Colonic mucosa (tissue), 4 donors: Measurements from ENCODE around the gene HSPA4. TPM values are rescaled to one million over a fixed set of nuclear protein-coding genes. Genes with fewer than 3 reads are reported as not detected.
A peak's percentile ranks its signal among the peaks of the same experiment; 100 is the strongest.

ENCODE experiments used
- DNase-seq: peaks from one replicate; pipeline ENCODE4 v3.0.0-alpha.2; 2020
- H3K27ac ChIP-seq: fragments of 200-600 bp; one replicate; pipeline ENCODE4 v1.8.0; 2021
- H3K27me3 ChIP-seq: fragments of 200-600 bp; one replicate; pipeline ENCODE4 v1.8.0; 2021
- H3K36me3 ChIP-seq: fragments of 200-600 bp; one replicate; pipeline ENCODE4 v1.8.0; 2021
- H3K4me1 ChIP-seq: fragments of 200-600 bp; one replicate; pipeline ENCODE4 v1.8.0; 2021; ENCODE audit warnings: mild to moderate bottlenecking
- H3K4me3 ChIP-seq: fragments of 200-600 bp; one replicate; pipeline ENCODE4 v1.8.0; 2021
- H3K9ac ChIP-seq, 2 donors: one replicate each; pipeline ENCODE4 v1.7.0; 2013; ENCODE audit warnings: control low read depth in 2 of 2, low read depth in 2 of 2, low read length in 2 of 2
- H3K9me3 ChIP-seq: fragments of 200-600 bp; one replicate; pipeline ENCODE4 v1.8.0; 2021
- intact Hi-C: fragments of 100-400 bp; cut with DNase I; formaldehyde crosslinking; loops from one replicate; pipeline ENCODE4 v1.14.1; 2022
- total RNA-seq, 2 donors: library from RNA; stranded (reverse); fragmentation: NEBNext Ultra II Directional in 1 of 2; extraction: Animal tissue kit (Norgen Biotek cat#: 25700) in 1 of 2; gene quantifications; one replicate each; pipeline ENCODE4 v1.2.1, GENCODE V29; 2021
- TF ChIP-seq, protein P1 (sequence below): fragments of 200-600 bp; IDR thresholded peaks from one replicate; pipeline ENCODE4 v1.8.0; 2022; ENCODE audit warnings: antibody characterized with exemption, mild to moderate bottlenecking
- donor health status: healthy.
- donor health status: DM: no; HTN: no; CAD: no.
- donor health status: DM: no; HTN: no; CAD: no.

The HSPA4 gene
- total RNA-seq, 2 donors from 2014 or later = 91.2 to 132 TPM

- Histone ChIP-seq H3K27me3 (no peaks in the 10 kb centered on the region), H3K4me1 (peaks cover 7% of the 10 kb centered on the region), H3K27ac (peak overlapping the region; percentile 99), H3K4me3 (peak overlapping the region; percentile 76), H3K9me3 (no peaks in the 10 kb centered on the region), H3K36me3 (no peaks in the 10 kb centered on the region), H3K9ac (peak overlapping the region; percentile 94 to 96)
- intact Hi-C loops = loop anchor here (5.0 kb wide), 1 partner anchor 90 kb away; the partner anchor contains the start of gene AFF4
- TF ChIP-seq, protein P1, sequence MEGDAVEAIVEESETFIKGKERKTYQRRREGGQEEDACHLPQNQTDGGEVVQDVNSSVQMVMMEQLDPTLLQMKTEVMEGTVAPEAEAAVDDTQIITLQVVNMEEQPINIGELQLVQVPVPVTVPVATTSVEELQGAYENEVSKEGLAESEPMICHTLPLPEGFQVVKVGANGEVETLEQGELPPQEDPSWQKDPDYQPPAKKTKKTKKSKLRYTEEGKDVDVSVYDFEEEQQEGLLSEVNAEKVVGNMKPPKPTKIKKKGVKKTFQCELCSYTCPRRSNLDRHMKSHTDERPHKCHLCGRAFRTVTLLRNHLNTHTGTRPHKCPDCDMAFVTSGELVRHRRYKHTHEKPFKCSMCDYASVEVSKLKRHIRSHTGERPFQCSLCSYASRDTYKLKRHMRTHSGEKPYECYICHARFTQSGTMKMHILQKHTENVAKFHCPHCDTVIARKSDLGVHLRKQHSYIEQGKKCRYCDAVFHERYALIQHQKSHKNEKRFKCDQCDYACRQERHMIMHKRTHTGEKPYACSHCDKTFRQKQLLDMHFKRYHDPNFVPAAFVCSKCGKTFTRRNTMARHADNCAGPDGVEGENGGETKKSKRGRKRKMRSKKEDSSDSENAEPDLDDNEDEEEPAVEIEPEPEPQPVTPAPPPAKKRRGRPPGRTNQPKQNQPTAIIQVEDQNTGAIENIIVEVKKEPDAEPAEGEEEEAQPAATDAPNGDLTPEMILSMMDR = no peak
- DNase-seq = peak; percentile 82
Measured at GRCh38 chr5:133052317-133053175, 733 bp downstream of the HSPA4 start.

DNA sequence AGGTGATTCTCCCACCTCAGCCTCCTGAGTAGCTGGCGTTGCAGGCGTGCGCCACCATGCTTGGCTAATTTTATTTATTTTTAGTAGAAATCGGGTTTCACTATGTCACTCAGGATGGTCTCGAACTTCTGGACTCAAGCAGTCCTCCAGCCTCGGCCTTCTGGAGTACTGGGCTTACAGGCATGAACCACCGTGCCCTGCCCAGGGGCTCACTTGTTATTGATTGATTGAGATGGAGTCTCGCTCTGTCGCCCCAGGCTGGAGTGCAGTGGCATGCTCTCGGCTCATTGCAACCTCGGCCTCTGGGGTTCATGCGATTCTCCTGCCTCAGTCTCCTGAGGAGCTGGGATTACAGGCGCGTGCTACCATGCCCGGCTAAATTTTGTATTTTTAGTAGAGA is 1.6 kb downstream of the HSPA4 start:
- peaks cover 7% of the 10 kb centered on the region for H3K4me1 ChIP-seq
- TF ChIP-seq, protein P1 = no peak
- intact Hi-C loops = loop anchor here (5.0 kb wide), 1 partner anchor 91 kb away; the partner anchor contains the start of gene AFF4
- peak overlapping the region; percentile 76 for H3K4me3 ChIP-seq
- no peaks in the 10 kb centered on the region for H3K9me3 ChIP-seq
- no peaks in the 10 kb centered on the region for H3K27me3 ChIP-seq
- no peak overlapping the region for H3K27ac ChIP-seq
- no peak for DNase-seq
- H3K9ac ChIP-seq = peak overlapping the region in 1 of 2 donors; percentile 96
- no peaks in the 10 kb centered on the region for H3K36me3 ChIP-seq

DNA sequence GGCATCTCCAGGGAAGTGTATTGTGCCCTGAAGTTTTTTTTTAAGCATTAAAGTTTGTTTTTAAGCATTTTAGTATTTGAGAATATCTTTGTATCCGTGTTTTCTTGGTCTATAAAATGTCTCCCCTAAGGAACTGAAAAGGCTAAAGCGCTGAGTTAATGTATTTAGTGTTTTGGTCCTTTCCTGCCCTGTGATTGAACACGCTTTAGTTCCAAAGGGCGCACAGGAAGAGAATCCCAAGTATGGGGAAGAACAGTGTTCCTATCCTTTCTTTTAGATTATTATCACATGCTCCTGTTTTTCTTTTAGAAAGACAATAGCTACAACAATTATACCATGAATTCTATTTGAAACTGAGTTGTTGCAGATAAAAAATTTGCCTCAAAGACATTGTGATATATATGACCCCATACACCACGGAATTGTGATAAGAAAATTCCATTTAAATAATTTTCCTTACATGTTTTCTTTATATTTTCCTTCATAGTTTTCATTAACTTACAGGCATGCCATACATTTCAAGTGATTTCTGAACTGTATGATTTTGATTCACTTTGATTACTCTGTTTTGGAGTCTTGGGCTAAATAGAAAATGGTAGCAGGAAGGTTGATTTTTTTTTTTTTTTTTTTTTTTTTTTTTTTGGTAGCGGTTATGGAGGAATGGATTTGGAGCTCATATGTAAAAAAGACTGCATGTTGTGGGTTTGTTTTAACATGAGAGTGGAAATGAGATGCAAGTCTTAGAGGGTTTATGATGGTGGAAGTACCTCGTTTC is 3.1 kb downstream of the HSPA4 start:
- Histone ChIP-seq H3K9me3 (no peaks in the 10 kb centered on the region), H3K27me3 (no peaks in the 10 kb centered on the region), H3K27ac (no peak overlapping the region), H3K4me1 (peaks cover 7% of the 10 kb centered on the region), H3K9ac (no peak overlapping the region), H3K4me3 (no peak overlapping the region), H3K36me3 (no peaks in the 10 kb centered on the region)
- intact Hi-C loops = loop anchor here (5.0 kb wide), 1 partner anchor 93 kb away; the partner anchor contains the start of gene AFF4
- no peak for DNase-seq
- TF ChIP-seq, protein P1 = no peak

GRCh38 chr5:133056891-133057290 is 5.1 kb downstream of the HSPA4 start:
- intact Hi-C loops = no loop called here
- no peak overlapping the region for H3K4me3 ChIP-seq
- H3K9ac ChIP-seq = no peak overlapping the region
- TF ChIP-seq, protein P1 = no peak
- peaks cover 7% of the 10 kb centered on the region for H3K4me1 ChIP-seq
- no peak for DNase-seq
- H3K27me3 ChIP-seq = no peaks in the 10 kb centered on the region
- no peaks in the 10 kb centered on the region for H3K36me3 ChIP-seq
- H3K27ac ChIP-seq = no peak overlapping the region
- H3K9me3 ChIP-seq = no peaks in the 10 kb centered on the region

- no peak overlapping the region for H3K4me3 ChIP-seq
- TF ChIP-seq, protein P1 = no peak
- intact Hi-C loops = no loop called here
Measured at GRCh38 chr5:133059621-133060020, 7.8 kb downstream of the HSPA4 start.

More at GRCh38 chr5:133059621-133060020, 7.8 kb downstream of the HSPA4 start:
- Histone ChIP-seq H3K36me3 (no peaks in the 10 kb centered on the region), H3K9me3 (no peaks in the 10 kb centered on the region), H3K27ac (no peak overlapping the region), H3K4me1 (peaks cover 7% of the 10 kb centered on the region), H3K27me3 (no peaks in the 10 kb centered on the region), H3K9ac (no peak overlapping the region)
- DNase-seq = no peak
